Hepatocyte (in vitro differentiated cells): Measurements from ENCODE around the gene SGMS1. TPM values are rescaled to one million over a fixed set of nuclear protein-coding genes. Genes with fewer than 3 reads are reported as not detected.

Experiments used
- DNase-seq: peaks from one replicate; pipeline ENCODE4 v3.0.0-alpha.2; 2016; ENCODE audit warnings: low spot score
- H2AFZ ChIP-seq: fragments of 200-600 bp; sonication (generic); 2 replicates; pipeline ENCODE4 v1.6.0; 2016; ENCODE audit warnings: antibody characterized with exemption, mild to moderate bottlenecking
- H3K27ac ChIP-seq: fragments of 200-600 bp; sonication (generic); 2 replicates; pipeline ENCODE4 v1.5.1; 2016; ENCODE audit warnings: mild to moderate bottlenecking
- H3K27me3 ChIP-seq: fragments of 200-600 bp; sonication (generic); 2 replicates; pipeline ENCODE4 v1.6.1; 2016
- H3K36me3 ChIP-seq: fragments of 200-600 bp; sonication (generic); replicated peaks from 2 replicates; pipeline ENCODE4 v1.5.1; 2016; ENCODE audit warnings: low read depth; ENCODE audit not compliant: insufficient read depth
- H3K4me1 ChIP-seq: fragments of 200-600 bp; sonication (generic); 2 replicates; pipeline ENCODE4 v1.5.1; 2016; ENCODE audit warnings: mild to moderate bottlenecking, moderate library complexity; ENCODE audit not compliant: insufficient read depth
- H3K4me2 ChIP-seq: fragments of 200-600 bp; sonication (generic); 2 replicates; pipeline ENCODE4 v1.6.0; 2016
- H3K4me3 ChIP-seq: fragments of 200-600 bp; sonication (generic); 2 replicates; pipeline ENCODE4 v1.5.1; 2016; ENCODE audit warnings: mild to moderate bottlenecking
- H3K79me2 ChIP-seq: fragments of 200-600 bp; sonication (generic); 2 replicates; pipeline ENCODE4 v1.6.0; 2017; ENCODE audit warnings: mild to moderate bottlenecking
- H3K9me2 ChIP-seq: fragments of 200-600 bp; sonication (generic); replicated peaks from 2 replicates; pipeline ENCODE4 v1.6.0; 2017; ENCODE audit warnings: mild to moderate bottlenecking; ENCODE audit not compliant: insufficient read depth
- H3K9me3 ChIP-seq: fragments of 200-600 bp; sonication (generic); 2 replicates; pipeline ENCODE4 v1.5.1; 2016; ENCODE audit warnings: low read depth, mild to moderate bottlenecking
- H4K20me1 ChIP-seq: fragments of 200-600 bp; sonication (generic); 2 replicates; pipeline ENCODE4 v1.6.0; 2016; ENCODE audit warnings: mild to moderate bottlenecking; ENCODE audit not compliant: insufficient read depth, poor library complexity, severe bottlenecking
- CTCF ChIP-seq: fragments of 200-600 bp; sonication (generic); IDR thresholded peaks from 2 replicates; pipeline ENCODE4 v1.5.1; 2016; ENCODE audit warnings: antibody characterized with exemption, mild to moderate bottlenecking; ENCODE audit not compliant: poor library complexity
- EZH2 ChIP-seq: fragments of 200-600 bp; sonication (generic); IDR thresholded peaks from 2 replicates; pipeline ENCODE4 v1.6.1; 2016; ENCODE audit warnings: antibody characterized with exemption, mild to moderate bottlenecking, borderline replicate concordance
- EZH2phosphoT487 ChIP-seq: fragments of 200-600 bp; sonication (generic); IDR thresholded peaks from one replicate; pipeline ENCODE4 v1.6.1; 2018; ENCODE audit warnings: antibody characterized with exemption, mild to moderate bottlenecking, low read depth, moderate library complexity; ENCODE audit not compliant: unreplicated experiment, severe bottlenecking
- WGBS: methylation state at CpG from one replicate; pipeline ENCODE4 v1.1.6; 2016; ENCODE audit warnings: low lambda C conversion rate; ENCODE audit errors: missing lambda C conversion rate; 5-methylcytosine and 5-hydroxymethylcytosine counted together
- polyA plus RNA-seq: library from polyadenylated mRNA; unstranded; fragments of >200 nt; fragmentation: Nextera tagmentation; extraction: Ambion mirVana; gene quantifications from 2 replicates; pipeline ENCODE4 v1.2.1, GENCODE V29; 2016
- total RNA-seq: library from RNA; depleted of rRNA; stranded (reverse); fragments of >200 nt; gene quantifications from 2 replicates; pipeline ENCODE4 v1.2.3, GENCODE V29; 2014

Gene SGMS1
- total and polyA plus RNA-seq, 2 experiments from 2014 or later = 28.1 to 87.8 TPM

DNA sequence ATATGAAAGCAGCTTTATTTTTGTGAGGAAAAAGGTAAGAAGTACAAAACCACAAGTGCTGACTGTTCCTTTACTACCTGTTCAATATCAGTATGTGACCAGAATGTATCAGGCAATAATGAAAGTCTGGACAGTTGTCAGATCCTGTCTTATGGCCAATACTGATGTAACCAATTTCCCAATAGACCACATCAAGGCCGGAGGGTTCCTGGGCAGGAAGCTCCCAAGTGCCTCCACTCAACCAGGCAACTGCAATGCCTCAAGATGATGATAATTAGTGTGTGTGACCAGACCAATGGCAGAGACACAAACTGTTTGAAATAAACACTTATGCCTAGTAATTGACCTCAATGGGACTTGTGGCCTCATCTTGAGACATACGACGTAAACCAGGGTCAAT lies 223.1 kb downstream of the SGMS1 start:
- no peaks in the 10 kb centered on the region for H3K27me3 ChIP-seq
- TF ChIP-seq EZH2 (no peak), EZH2phosphoT487 (no peak), CTCF (no peak)
- 98% methylated on average over 3 of the region's 3 CpGs for WGBS
- DNase-seq = no peak
- H3K4me2 ChIP-seq = no peak overlapping the region
- H3K4me3 ChIP-seq = no peak overlapping the region
- no peaks in the 10 kb centered on the region for H3K36me3 ChIP-seq
- no peak overlapping the region for H2AFZ ChIP-seq
- no peaks in the 10 kb centered on the region for H4K20me1 ChIP-seq
- H3K79me2 ChIP-seq = peaks cover 52% of the 10 kb centered on the region
- no peaks in the 10 kb centered on the region for H3K9me3 ChIP-seq
- H3K9me2 ChIP-seq = no peaks in the 10 kb centered on the region
- H3K27ac ChIP-seq = no peak overlapping the region
- H3K4me1 ChIP-seq = peaks cover 5% of the 10 kb centered on the region

GRCh38 chr10:50398823-50399222 lies 224.9 kb downstream of the SGMS1 start:
- Histone ChIP-seq H2AFZ (no peak overlapping the region), H3K4me3 (no peak overlapping the region), H3K36me3 (no peaks in the 10 kb centered on the region), H3K4me1 (peaks cover 16% of the 10 kb centered on the region), H3K9me3 (no peaks in the 10 kb centered on the region), H3K27ac (no peak overlapping the region), H3K79me2 (peaks cover 41% of the 10 kb centered on the region), H3K9me2 (no peaks in the 10 kb centered on the region), H4K20me1 (no peaks in the 10 kb centered on the region), H3K27me3 (no peaks in the 10 kb centered on the region), H3K4me2 (no peak overlapping the region)
- 35% methylated on average over 4 of the region's 4 CpGs for WGBS
- TF ChIP-seq EZH2phosphoT487 (no peak), EZH2 (no peak), CTCF (no peak)
- DNase-seq = no peak

GRCh38 chr10:50398381-50398780 lies 225.4 kb downstream of the SGMS1 start:
- WGBS = 83% methylated on average over 2 of the region's 2 CpGs
- H3K79me2 ChIP-seq = peaks cover 38% of the 10 kb centered on the region

More at GRCh38 chr10:50398381-50398780, 225.4 kb downstream of the SGMS1 start:
- no peak overlapping the region for H3K4me3 ChIP-seq
- H3K9me2 ChIP-seq = no peaks in the 10 kb centered on the region
- no peak for TF ChIP-seq EZH2phosphoT487
- no peak for TF ChIP-seq EZH2
- no peak for TF ChIP-seq CTCF
- H3K36me3 ChIP-seq = no peaks in the 10 kb centered on the region
- no peaks in the 10 kb centered on the region for H3K9me3 ChIP-seq
- DNase-seq = no peak
- no peak overlapping the region for H3K27ac ChIP-seq
- no peak overlapping the region for H3K4me2 ChIP-seq
- peaks cover 17% of the 10 kb centered on the region for H3K4me1 ChIP-seq
- H3K27me3 ChIP-seq = no peaks in the 10 kb centered on the region
- H4K20me1 ChIP-seq = no peaks in the 10 kb centered on the region
- H2AFZ ChIP-seq = no peak overlapping the region
